B cell (primary cell): Measurements from ENCODE around the gene PPARG. TPM values are rescaled to one million over a fixed set of nuclear protein-coding genes. Genes with fewer than 3 reads are reported as not detected.

Experiments used
- ATAC-seq: fragments of 200-7000 bp; cut with Tn5 transposase; one replicate; pipeline ENCODE4 v1.10.0; 2021; ENCODE audit warnings: low read depth, mild to moderate bottlenecking, moderate number of reproducible peaks, moderate library complexity
- CTCF ChIA-PET: fragments of 350-600 bp; sonication (Branson Sonifier 250); formaldehyde crosslinking; loops from one replicate; lab custom pipeline; 2021; ENCODE audit warnings: antibody characterized with exemption, inconsistent platforms; lab: Charles Lee
- POLR2A ChIA-PET: fragments of 350-600 bp; sonication (Branson Sonifier 250); formaldehyde crosslinking; loops from one replicate; lab custom pipeline; 2021; ENCODE audit warnings: antibody characterized with exemption; lab: Charles Lee
- DNase-seq: peaks from one replicate; pipeline ENCODE4 v3.0.0; 2013
- H2AFZ ChIP-seq: 2 replicates; pipeline ENCODE4 v1.6.1; 2012; ENCODE audit warnings: mild to moderate bottlenecking, low read depth, low read length; ENCODE audit not compliant: insufficient read depth, poor library complexity, severe bottlenecking
- H3K27ac ChIP-seq, 2 donors: 1 replicate in 1 of 2; 2 replicates in 1 of 2; pipeline ENCODE4 v1.5.1; 2012 to 2013; ENCODE audit warnings: low read length in 2 of 2, mild to moderate bottlenecking in 2 of 2, moderate library complexity in 1 of 2
- H3K27me3 ChIP-seq, 4 experiments: fragments of 200-600 bp in 1 of 4; sonication (generic) in 1 of 4; replicated peaks in 1 of 4; 1 replicate in 2 of 4; 2 replicates in 2 of 4; pipeline versions ENCODE4 v1.6.1 to v1.7.0; 2013 to 2016; ENCODE audit warnings: low read length in 3 of 4, mild to moderate bottlenecking in 2 of 4, mixed read lengths in 1 of 4, moderate library complexity in 1 of 4; ENCODE audit not compliant: insufficient read depth in 4 of 4, control insufficient read depth in 3 of 4; ENCODE audit errors: control extremely low read depth in 1 of 4
- H3K36me3 ChIP-seq, 2 experiments: replicated peaks in 1 of 2; 1 replicate in 1 of 2; 2 replicates in 1 of 2; pipeline versions ENCODE4 v1.6.1 to v1.7.1; 2013; ENCODE audit warnings: low read length in 1 of 2; ENCODE audit not compliant: insufficient read depth in 2 of 2, control insufficient read depth in 1 of 2; ENCODE audit errors: control extremely low read depth in 1 of 2, extremely low read depth in 1 of 2
- H3K4me1 ChIP-seq, 2 donors: fragments of 200-600 bp in 1 of 2; sonication (generic) in 1 of 2; 1 replicate in 1 of 2; 2 replicates in 1 of 2; pipeline versions ENCODE4 v1.5.1 to v1.6.1; 2013 to 2017; ENCODE audit warnings: low read length in 2 of 2; ENCODE audit not compliant: control insufficient read depth in 2 of 2, insufficient read depth in 2 of 2
- H3K4me2 ChIP-seq: replicated peaks from 2 replicates; pipeline ENCODE3; 2012; ENCODE audit warnings: mild to moderate bottlenecking, low read depth, low read length; ENCODE audit not compliant: poor library complexity, severe bottlenecking
- H3K4me3 ChIP-seq, 5 experiments: fragments of 200-600 bp in 1 of 5; sonication (generic) in 1 of 5; 1 replicate in 3 of 5; 2 replicates in 2 of 5; pipeline versions ENCODE4 v1.5.1 to v1.7.0; 2011 to 2016; ENCODE audit warnings: low read length in 4 of 5, mild to moderate bottlenecking in 4 of 5, low read depth in 2 of 5, control low read depth in 1 of 5, moderate library complexity in 1 of 5; ENCODE audit not compliant: insufficient read depth in 1 of 5; ENCODE audit errors: control extremely low read depth in 1 of 5, extremely low read depth in 1 of 5
- H3K79me2 ChIP-seq: fragments of 200-600 bp; sonication (generic); one replicate; pipeline ENCODE4 v1.6.0; 2016; ENCODE audit warnings: low read length; ENCODE audit not compliant: control insufficient read depth, insufficient read depth
- H3K9ac ChIP-seq: fragments of 200-600 bp; sonication (generic); 2 replicates; pipeline ENCODE4 v1.6.1; 2017; ENCODE audit warnings: mild to moderate bottlenecking, low read length, moderate library complexity
- H3K9me3 ChIP-seq, 3 donors: one replicate each; pipeline versions ENCODE4 v1.6.1 to v1.7.1; 2013; ENCODE audit warnings: low read length in 2 of 3; ENCODE audit not compliant: control insufficient read depth in 2 of 3, insufficient read depth in 1 of 3; ENCODE audit errors: control extremely low read depth in 1 of 3
- H4K20me1 ChIP-seq: 2 replicates; pipeline ENCODE4 v1.6.0; 2012; ENCODE audit warnings: mild to moderate bottlenecking, low read length; ENCODE audit not compliant: insufficient read depth, control insufficient read depth, poor library complexity, severe bottlenecking
- H3K27ac Mint-ChIP-seq: one replicate; pipeline ENCODE4 v1.8.0; 2021; ENCODE audit warnings: mixed read lengths
- H3K27me3 Mint-ChIP-seq: one replicate; pipeline ENCODE4 v1.8.0; 2021; ENCODE audit warnings: mixed read lengths
- H3K4me1 Mint-ChIP-seq: one replicate; pipeline ENCODE4 v1.8.0; 2021; ENCODE audit warnings: mixed read lengths
- H3K4me3 Mint-ChIP-seq: one replicate; pipeline ENCODE4 v1.8.0; 2021; ENCODE audit warnings: mixed read lengths
- H3K9me3 Mint-ChIP-seq: one replicate; pipeline ENCODE4 v1.8.0; 2022; ENCODE audit warnings: mixed read lengths; ENCODE audit not compliant: insufficient read depth
- CTCF ChIP-seq: fragments of 200-600 bp; IDR thresholded peaks from one replicate; pipeline ENCODE4 v1.8.0; 2022; ENCODE audit warnings: antibody characterized with exemption, mild to moderate bottlenecking
- EZH2 ChIP-seq: IDR thresholded peaks from 2 replicates; pipeline ENCODE4 v1.6.1; 2012; ENCODE audit warnings: borderline replicate concordance, low read depth, mild to moderate bottlenecking, moderate library complexity, low read length; ENCODE audit not compliant: insufficient read depth, poor library complexity, severe bottlenecking
- WGBS: methylation state at CpG from one replicate; pipeline ENCODE4 v1.1.5; 2013; ENCODE audit warnings: missing lambda C conversion rate; ENCODE audit not compliant: insufficient coverage; 5-methylcytosine and 5-hydroxymethylcytosine counted together
- intact Hi-C: fragments of 100-400 bp; cut with micrococcal nuclease; formaldehyde crosslinking; loops from one replicate; pipeline ENCODE4 v1.10.0; 2022
- polyA plus RNA-seq: library from polyadenylated mRNA; depleted of rRNA; stranded (reverse); fragments of >200 nt; gene quantifications from 2 replicates; pipeline ENCODE4 v1.2.3, GENCODE V29; 2012
- total RNA-seq, 2 donors: library from RNA; stranded (reverse); fragments of 120-200 nt in 1 of 2; gene quantifications; 1 replicate in 1 of 2; 2 replicates in 1 of 2; pipeline versions ENCODE4 v1.2.3 to v1.2.4, GENCODE V29; 2013 to 2022

Gene PPARG
- total and polyA plus RNA-seq, 2 donors (not counting 1 experiment from before 2014, with no cell fraction given): 0.12 to 0.44 TPM

- Mint-ChIP-seq H3K4me3 (no peak overlapping the region), H3K9me3 (no peaks in the 10 kb centered on the region), H3K27me3 (peaks cover 25% of the 10 kb centered on the region), H3K4me1 (no peaks in the 10 kb centered on the region), H3K27ac (no peak overlapping the region)
- Histone ChIP-seq H3K4me1 (no peaks in the 10 kb centered on the region), H3K9me3 (no peaks in the 10 kb centered on the region), H2AFZ (no peak overlapping the region), H4K20me1 (no peaks in the 10 kb centered on the region), H3K79me2 (no peaks in the 10 kb centered on the region), H3K4me3 (no peak overlapping the region), H3K36me3 (no peaks in the 10 kb centered on the region), H3K27me3 (no peaks in the 10 kb centered on the region), H3K4me2 (no peak overlapping the region), H3K9ac (no peak overlapping the region), H3K27ac (no peak overlapping the region)
- intact Hi-C loops: no loop called here
- POLR2A ChIA-PET: no interaction called here
- CTCF ChIA-PET: no interaction called here
- TF ChIP-seq EZH2 (no peak), CTCF (no peak)
- ATAC-seq (no peak), DNase-seq (no peak)
- WGBS: 83% methylated on average over 1 of the region's 3 CpGs
These were observed 58.4 kb downstream of the PPARG start for GRCh38 chr3:12347301-12347700.

GRCh38 chr3:12349895-12350811 lies 61.3 kb downstream of the PPARG start:
- DNase-seq (no peak), ATAC-seq (no peak)
- CTCF ChIA-PET: no interaction called here
- H3K4me3 Mint-ChIP-seq: no peak overlapping the region
- no peaks in the 10 kb centered on the region for H3K79me2 ChIP-seq
- H3K4me1 Mint-ChIP-seq: no peaks in the 10 kb centered on the region
- no peaks in the 10 kb centered on the region for H4K20me1 ChIP-seq
- H3K4me2 ChIP-seq: no peak overlapping the region
- H3K9me3 ChIP-seq: no peaks in the 10 kb centered on the region
- no peaks in the 10 kb centered on the region for H3K36me3 ChIP-seq
- intact Hi-C loops: no loop called here
- POLR2A ChIA-PET: no interaction called here
- no peak overlapping the region for H2AFZ ChIP-seq
- no peak overlapping the region for H3K4me3 ChIP-seq
- peaks cover 22% of the 10 kb centered on the region for H3K27me3 Mint-ChIP-seq
- no peak overlapping the region for H3K27ac ChIP-seq
- H3K27me3 ChIP-seq: no peaks in the 10 kb centered on the region
- TF ChIP-seq CTCF (no peak), EZH2 (no peak)
- no peaks in the 10 kb centered on the region for H3K4me1 ChIP-seq
- WGBS: 60% methylated on average over 1 of the region's 9 CpGs
- no peaks in the 10 kb centered on the region for H3K9me3 Mint-ChIP-seq
- H3K9ac ChIP-seq: no peak overlapping the region
- no peak overlapping the region for H3K27ac Mint-ChIP-seq
